IMR-90 (cell line): ENCODE data around the gene MRPL17. TPM values are rescaled to one million over a fixed set of nuclear protein-coding genes. Genes with fewer than 3 reads are reported as not detected.

Experiments used
- ATAC-seq: fragments of 200-7000 bp; cut with Tn5 transposase; 2 replicates; pipeline ENCODE4 v1.9.1; 2020; ENCODE audit warnings: low read depth, mild to moderate bottlenecking, moderate library complexity
- BruUV-seq: library from RNA; stranded (reverse); fragments of 400-500 nt; replicated peaks from 2 replicates; lab custom pipeline; 2021; lab: Mats Ljungman, UMichigan
- CTCF ChIA-PET: fragments of 300-600 bp; formaldehyde crosslinking; extraction: SDS; loops from one replicate; lab custom pipeline; 2021; ENCODE audit warnings: antibody characterized with exemption; lab: Yijun Ruan, JAX
- POLR2A ChIA-PET: fragments of 300-600 bp; sonication (Branson Sonifier 250); formaldehyde crosslinking; loops from one replicate; lab custom pipeline; 2022; ENCODE audit warnings: antibody characterized with exemption; ENCODE audit not compliant: unreplicated experiment; lab: Charles Lee
- DNase-seq: peaks from one replicate; pipeline ENCODE4 v3.0.0; 2013
- H2AFZ ChIP-seq: replicated peaks from 2 replicates; pipeline ENCODE3; 2013; ENCODE audit warnings: low read length, mild to moderate bottlenecking; ENCODE audit not compliant: poor library complexity
- H2AK5ac ChIP-seq: 2 replicates; pipeline ENCODE4 v1.6.1; 2013; ENCODE audit warnings: low read depth, low read length, inconsistent platforms
- H2AK9ac ChIP-seq: replicated peaks from 2 replicates; pipeline ENCODE3; 2013; ENCODE audit warnings: mild to moderate bottlenecking, low read depth, low read length, moderate library complexity; ENCODE audit not compliant: poor library complexity
- H2BK120ac ChIP-seq: 2 replicates; pipeline ENCODE4 v1.6.1; 2013; ENCODE audit warnings: low read depth, low read length, inconsistent platforms
- H2BK15ac ChIP-seq: 3 replicates; pipeline ENCODE4 v1.6.1; 2013; ENCODE audit warnings: low read depth, low read length, inconsistent platforms
- H2BK20ac ChIP-seq: 2 replicates; pipeline ENCODE4 v1.6.1; 2013; ENCODE audit warnings: low read depth, mild to moderate bottlenecking, inconsistent platforms, low read length, moderate library complexity
- H2BK5ac ChIP-seq: 2 replicates; pipeline ENCODE4 v1.6.1; 2013; ENCODE audit warnings: mild to moderate bottlenecking, low read depth, low read length, inconsistent platforms; ENCODE audit not compliant: poor library complexity, severe bottlenecking
- H3K14ac ChIP-seq: replicated peaks from 2 replicates; pipeline ENCODE4 v1.6.1; 2013; ENCODE audit warnings: low read depth, low read length, inconsistent platforms
- H3K18ac ChIP-seq: 2 replicates; pipeline ENCODE4 v1.6.1; 2013; ENCODE audit warnings: low read depth, low read length, control low read depth
- H3K23ac ChIP-seq: 2 replicates; pipeline ENCODE4 v1.6.1; 2013; ENCODE audit warnings: low read depth, low read length, inconsistent platforms
- H3K27ac ChIP-seq: 2 replicates; pipeline ENCODE4 v1.5.1; 2013; ENCODE audit warnings: mild to moderate bottlenecking, control low read depth, low read length; ENCODE audit not compliant: insufficient read depth
- H3K27me3 ChIP-seq: 2 replicates; pipeline ENCODE4 v1.6.1; 2013; ENCODE audit warnings: low read length; ENCODE audit not compliant: control insufficient read depth, insufficient read depth
- H3K36me3 ChIP-seq: 2 replicates; pipeline ENCODE4 v1.6.1; 2013; ENCODE audit warnings: low read length, mixed read lengths; ENCODE audit not compliant: control insufficient read depth, insufficient read depth
- H3K4ac ChIP-seq: 2 replicates; pipeline ENCODE4 v1.6.1; 2013; ENCODE audit warnings: low read depth, low read length, inconsistent platforms
- H3K4me1 ChIP-seq: 2 replicates; pipeline ENCODE4 v1.6.1; 2013; ENCODE audit warnings: low read length, mixed read lengths; ENCODE audit not compliant: control insufficient read depth, insufficient read depth
- H3K4me2 ChIP-seq: 2 replicates; pipeline ENCODE4 v1.6.1; 2013; ENCODE audit warnings: low read depth, mild to moderate bottlenecking, control low read depth, low read length, moderate library complexity
- H3K4me3 ChIP-seq: 2 replicates; pipeline ENCODE4 v1.5.1; 2013; ENCODE audit warnings: low read depth, mild to moderate bottlenecking, control low read depth, low read length, moderate library complexity; ENCODE audit not compliant: insufficient read depth
- H3K56ac ChIP-seq: 2 replicates; pipeline ENCODE4 v1.6.1; 2013; ENCODE audit warnings: low read length, inconsistent platforms; ENCODE audit not compliant: insufficient read depth; ENCODE audit errors: extremely low read depth
- H3K79me1 ChIP-seq, 2 experiments: 2 replicates each; pipeline ENCODE4 v1.6.1; 2013; ENCODE audit warnings: low read length in 2 of 2, inconsistent platforms in 1 of 2, low read depth in 1 of 2
- H3K9ac ChIP-seq: 2 replicates; pipeline ENCODE4 v1.6.1; 2013; ENCODE audit warnings: low read depth, low read length, control low read depth
- H3K9me1 ChIP-seq: 2 replicates; pipeline ENCODE4 v1.6.1; 2013; ENCODE audit warnings: low read length, inconsistent platforms; ENCODE audit not compliant: insufficient read depth
- H3K9me3 ChIP-seq: 2 replicates; pipeline ENCODE4 v1.6.1; 2013; ENCODE audit warnings: low read length; ENCODE audit not compliant: control insufficient read depth, insufficient read depth
- H4K20me1 ChIP-seq: 2 replicates; pipeline ENCODE4 v1.6.1; 2013; ENCODE audit warnings: low read length, inconsistent platforms; ENCODE audit not compliant: insufficient read depth
- H4K5ac ChIP-seq: 2 replicates; pipeline ENCODE4 v1.6.1; 2013; ENCODE audit warnings: mild to moderate bottlenecking, low read depth, low read length, control low read depth
- H4K8ac ChIP-seq, 2 experiments: 2 replicates each; pipeline ENCODE4 v1.6.1; 2013; ENCODE audit warnings: low read depth in 2 of 2, low read length in 2 of 2, control low read depth in 1 of 2, inconsistent platforms in 1 of 2
- H4K91ac ChIP-seq: 2 replicates; pipeline ENCODE4 v1.6.1; 2013; ENCODE audit warnings: low read depth, low read length, inconsistent platforms; ENCODE audit not compliant: insufficient read depth
- BHLHE40 ChIP-seq: fragments of 150-350 bp; IDR thresholded peaks from 2 replicates; pipeline ENCODE4 v1.6.1; 2016; ENCODE audit warnings: mild to moderate bottlenecking, low read depth, low read length
- CEBPB ChIP-seq: IDR thresholded peaks from 2 replicates; pipeline ENCODE4 v1.6.1; 2012; ENCODE audit warnings: low read depth, low read length, improper control_type of control experiment
- CHD1 ChIP-seq: IDR thresholded peaks from 2 replicates; pipeline ENCODE4 v1.6.1; 2012; ENCODE audit warnings: low read depth, low read length, improper control_type of control experiment
- FOS ChIP-seq: fragments of 150-350 bp; IDR thresholded peaks from 2 replicates; pipeline ENCODE4 v1.6.1; 2016; ENCODE audit warnings: low read depth, low read length
- MAZ ChIP-seq: IDR thresholded peaks from 2 replicates; pipeline ENCODE4 v1.6.1; 2012; ENCODE audit warnings: low read depth, mild to moderate bottlenecking, low read length, improper control_type of control experiment, moderate library complexity, borderline replicate concordance
- MXI1 ChIP-seq: IDR thresholded peaks from 2 replicates; pipeline ENCODE4 v1.6.1; 2012; ENCODE audit warnings: low read depth, mild to moderate bottlenecking, low read length, moderate library complexity, borderline replicate concordance
- POLR2A ChIP-seq: IDR thresholded peaks from 2 replicates; pipeline ENCODE4 v1.6.1; 2012; ENCODE audit warnings: mild to moderate bottlenecking, low read depth, low read length
- RAD21 ChIP-seq: IDR thresholded peaks from 2 replicates; pipeline ENCODE4 v1.6.1; 2012; ENCODE audit warnings: low read length, improper control_type of control experiment
- RCOR1 ChIP-seq: IDR thresholded peaks from 2 replicates; pipeline ENCODE4 v1.6.1; 2012; ENCODE audit warnings: mild to moderate bottlenecking, low read length, improper control_type of control experiment; ENCODE audit not compliant: insufficient replicate concordance
- SMC3 ChIP-seq: fragments of 150-350 bp; IDR thresholded peaks from 2 replicates; pipeline ENCODE4 v1.6.1; 2016; ENCODE audit warnings: low read depth, mild to moderate bottlenecking, antibody characterized with exemption, low read length, moderate library complexity
- WGBS, 2 experiments: methylation state at CpG; one replicate each; pipeline versions ENCODE4 v1.1.5 to v1.1.7; 2013; ENCODE audit warnings: missing lambda C conversion rate in 2 of 2; ENCODE audit not compliant: insufficient read length in 1 of 2; ENCODE audit errors: extremely low coverage in 2 of 2; 5-methylcytosine and 5-hydroxymethylcytosine counted together
- dilution Hi-C: fragments of 300-500 bp; cut with HindIII; formaldehyde crosslinking; loops from one replicate; pipeline ENCODE4 v1.14.3; 2018; ENCODE audit warnings: low sequenced_read_pairs; ENCODE audit not compliant: unreplicated experiment
- in situ Hi-C: fragments of 300-500 bp; cut with MboI; formaldehyde crosslinking; loops from 3 replicates; pipeline ENCODE4 v1.14.3; 2019; ENCODE audit warnings: low sequenced_read_pairs, inconsistent platforms, mixed read lengths
- intact Hi-C: fragments of 100-400 bp; cut with micrococcal nuclease; formaldehyde crosslinking; loops from 2 replicates; pipeline ENCODE4 v1.10.0; 2022
- polyA plus RNA-seq, 3 experiments: library from polyadenylated mRNA; depleted of rRNA; stranded (reverse); fragments of >200 nt; gene quantifications; 2 replicates each; pipeline ENCODE4 v1.2.3, GENCODE V29; 2012; ENCODE audit warnings: low replicate concordance in 1 of 3
- total RNA-seq: library from RNA; depleted of rRNA; stranded (reverse); fragments of >200 nt; gene quantifications from 2 replicates; pipeline ENCODE4 v1.2.3, GENCODE V29; 2012
- TF ChIP-seq, protein P1 (sequence below): conservative IDR thresholded peaks from 2 replicates; pipeline ENCODE4 v1.5.1; 2012; ENCODE audit warnings: mild to moderate bottlenecking, low read depth, low read length, improper control_type of control experiment
- TF ChIP-seq, protein P2 (sequence below): fragments of 150-350 bp; IDR thresholded peaks from 2 replicates; pipeline ENCODE4 v1.6.1; 2017; ENCODE audit warnings: mild to moderate bottlenecking, antibody characterized with exemption, low read length, low read depth
- TF ChIP-seq, protein P3 (sequence below): fragments of 150-350 bp; IDR thresholded peaks from 2 replicates; pipeline ENCODE4 v1.6.1; 2016; ENCODE audit warnings: low read depth, mild to moderate bottlenecking, low read length, moderate library complexity, borderline replicate concordance

The MRPL17 gene
- total and polyA plus RNA-seq, 2 of the 4 experiments (the other 2 are of a cell fraction): 70.3 to 85.2 TPM

DNA sequence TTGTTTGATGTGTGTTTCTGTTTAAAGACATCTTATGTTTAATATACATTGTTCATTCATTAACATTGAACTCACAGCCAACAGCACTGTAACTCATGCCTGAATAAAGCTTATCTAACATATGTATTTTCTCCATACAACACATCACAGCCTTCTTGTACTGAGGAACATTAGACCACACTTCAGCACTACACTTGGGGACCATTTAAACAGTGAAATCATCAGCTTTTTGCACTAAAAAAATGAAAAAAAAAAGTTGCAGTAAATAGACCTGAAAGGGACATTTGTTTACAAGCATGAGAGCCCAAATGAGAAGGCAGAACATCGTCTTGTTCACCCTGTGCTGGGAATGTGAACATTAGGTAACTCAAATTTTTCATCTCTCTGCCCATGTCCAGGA is 48.6 kb downstream of the MRPL17 start:
- Histone ChIP-seq H2BK20ac (no peak overlapping the region), H3K56ac (no peak overlapping the region), H3K4me1 (peaks cover 10% of the 10 kb centered on the region), H3K27me3 (no peaks in the 10 kb centered on the region), H4K91ac (no peak overlapping the region), H3K18ac (no peak overlapping the region), H3K14ac (no peak overlapping the region), H2AFZ (no peak overlapping the region), H2AK5ac (no peak overlapping the region), H3K9me1 (no peaks in the 10 kb centered on the region; the same call in 1 of the 2 replicates), H3K23ac (no peak overlapping the region), H2BK5ac (no peak overlapping the region), H2BK15ac (no peak overlapping the region), H4K5ac (no peak overlapping the region), H3K79me1 (no peaks in the 10 kb centered on the region), H3K4ac (no peak overlapping the region), H3K9me3 (no peaks in the 10 kb centered on the region), H2BK120ac (no peak overlapping the region), H4K20me1 (peaks cover 4% of the 10 kb centered on the region; the same call in 1 of the 2 replicates), H3K27ac (no peak overlapping the region), H3K4me2 (no peak overlapping the region), H3K9ac (no peak overlapping the region), H4K8ac (no peak overlapping the region), H3K4me3 (no peak overlapping the region), H2AK9ac (no peak overlapping the region), H3K36me3 (peaks cover 41% of the 10 kb centered on the region)
- DNase-seq (no peak), ATAC-seq (no peak)
- dilution Hi-C loops: no loop called here
- ChIA-PET POLR2A (interaction anchor here (1.0 kb wide), 1 partner anchor 27 kb away, joined by 4 read pairs; no protein-coding TSS in a partner anchor), CTCF (interaction anchor here (1.5 kb wide), 1 partner anchor 48 kb away, joined by 3 read pairs; the partner anchor contains the start of gene MRPL17)
- intact Hi-C loops: no loop called here
- WGBS, 2 experiments: no CpG with 5 or more reads among the region's 1 CpG
- no peak for TF ChIP-seq MXI1
- TF ChIP-seq, protein P1, sequence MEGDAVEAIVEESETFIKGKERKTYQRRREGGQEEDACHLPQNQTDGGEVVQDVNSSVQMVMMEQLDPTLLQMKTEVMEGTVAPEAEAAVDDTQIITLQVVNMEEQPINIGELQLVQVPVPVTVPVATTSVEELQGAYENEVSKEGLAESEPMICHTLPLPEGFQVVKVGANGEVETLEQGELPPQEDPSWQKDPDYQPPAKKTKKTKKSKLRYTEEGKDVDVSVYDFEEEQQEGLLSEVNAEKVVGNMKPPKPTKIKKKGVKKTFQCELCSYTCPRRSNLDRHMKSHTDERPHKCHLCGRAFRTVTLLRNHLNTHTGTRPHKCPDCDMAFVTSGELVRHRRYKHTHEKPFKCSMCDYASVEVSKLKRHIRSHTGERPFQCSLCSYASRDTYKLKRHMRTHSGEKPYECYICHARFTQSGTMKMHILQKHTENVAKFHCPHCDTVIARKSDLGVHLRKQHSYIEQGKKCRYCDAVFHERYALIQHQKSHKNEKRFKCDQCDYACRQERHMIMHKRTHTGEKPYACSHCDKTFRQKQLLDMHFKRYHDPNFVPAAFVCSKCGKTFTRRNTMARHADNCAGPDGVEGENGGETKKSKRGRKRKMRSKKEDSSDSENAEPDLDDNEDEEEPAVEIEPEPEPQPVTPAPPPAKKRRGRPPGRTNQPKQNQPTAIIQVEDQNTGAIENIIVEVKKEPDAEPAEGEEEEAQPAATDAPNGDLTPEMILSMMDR: no peak
- no peak for TF ChIP-seq SMC3
- TF ChIP-seq, protein P2, sequence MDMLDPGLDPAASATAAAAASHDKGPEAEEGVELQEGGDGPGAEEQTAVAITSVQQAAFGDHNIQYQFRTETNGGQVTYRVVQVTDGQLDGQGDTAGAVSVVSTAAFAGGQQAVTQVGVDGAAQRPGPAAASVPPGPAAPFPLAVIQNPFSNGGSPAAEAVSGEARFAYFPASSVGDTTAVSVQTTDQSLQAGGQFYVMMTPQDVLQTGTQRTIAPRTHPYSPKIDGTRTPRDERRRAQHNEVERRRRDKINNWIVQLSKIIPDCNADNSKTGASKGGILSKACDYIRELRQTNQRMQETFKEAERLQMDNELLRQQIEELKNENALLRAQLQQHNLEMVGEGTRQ: no peak
- no peak for TF ChIP-seq BHLHE40
- TF ChIP-seq, protein P3, sequence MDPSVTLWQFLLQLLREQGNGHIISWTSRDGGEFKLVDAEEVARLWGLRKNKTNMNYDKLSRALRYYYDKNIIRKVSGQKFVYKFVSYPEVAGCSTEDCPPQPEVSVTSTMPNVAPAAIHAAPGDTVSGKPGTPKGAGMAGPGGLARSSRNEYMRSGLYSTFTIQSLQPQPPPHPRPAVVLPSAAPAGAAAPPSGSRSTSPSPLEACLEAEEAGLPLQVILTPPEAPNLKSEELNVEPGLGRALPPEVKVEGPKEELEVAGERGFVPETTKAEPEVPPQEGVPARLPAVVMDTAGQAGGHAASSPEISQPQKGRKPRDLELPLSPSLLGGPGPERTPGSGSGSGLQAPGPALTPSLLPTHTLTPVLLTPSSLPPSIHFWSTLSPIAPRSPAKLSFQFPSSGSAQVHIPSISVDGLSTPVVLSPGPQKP: no peak
- TF ChIP-seq RAD21: no peak
- no peak for TF ChIP-seq POLR2A
- TF ChIP-seq MAZ: no peak
- TF ChIP-seq FOS: no peak
- TF ChIP-seq CHD1: no peak
- no peak for TF ChIP-seq RCOR1
- TF ChIP-seq CEBPB: no peak
- in situ Hi-C loops: no loop called here
- no TSS peak for BruUV-seq
